Fibroblast of lung (primary cell): ENCODE data around the gene ERF. TPM values are rescaled to one million over a fixed set of nuclear protein-coding genes. Genes with fewer than 3 reads are reported as not detected.
"Not testable (repeated sequence)": the region's sequence is repeated elsewhere in the genome, so short reads cannot be mapped to it uniquely, and the experiment has no call there.

ENCODE experiments used
- DNase-seq, 2 donors: peaks; one replicate each; pipeline versions ENCODE4 v3.0.0 to v3.0.0-alpha.2; 2010; ENCODE audit warnings: low read depth in 2 of 2
- H2AFZ ChIP-seq: 2 replicates; pipeline ENCODE4 v1.5.1; 2012; ENCODE audit warnings: low read length, control low read depth, inconsistent platforms
- H3K27ac ChIP-seq: 2 replicates; pipeline ENCODE4 v1.5.1; 2011; ENCODE audit warnings: low read length, control low read depth; ENCODE audit not compliant: insufficient read depth
- H3K27me3 ChIP-seq: 2 replicates; pipeline ENCODE4 v1.5.1; 2011; ENCODE audit warnings: mild to moderate bottlenecking, low read length; ENCODE audit not compliant: control insufficient read depth, insufficient read depth
- H3K36me3 ChIP-seq: 2 replicates; pipeline ENCODE4 v1.5.1; 2011; ENCODE audit warnings: low read length; ENCODE audit not compliant: control insufficient read depth, insufficient read depth
- H3K4me1 ChIP-seq: 2 replicates; pipeline ENCODE4 v1.5.1; 2011; ENCODE audit warnings: low read length; ENCODE audit not compliant: control insufficient read depth, insufficient read depth; ENCODE audit errors: extremely low read depth
- H3K4me2 ChIP-seq: 2 replicates; pipeline ENCODE4 v1.5.1; 2011; ENCODE audit warnings: low read length, control low read depth; ENCODE audit not compliant: insufficient read depth; ENCODE audit errors: extremely low read depth
- H3K4me3 ChIP-seq, 4 experiments: fragments of 200-600 bp in 1 of 4; sonication (generic) in 1 of 4; replicated peaks in 1 of 4; 2 replicates each; pipeline ENCODE4 v1.5.1; 2011 to 2016; ENCODE audit warnings: low read length in 4 of 4, low read depth in 3 of 4, mild to moderate bottlenecking in 3 of 4, control low read depth in 2 of 4, inconsistent platforms in 1 of 4, mixed read lengths in 1 of 4; ENCODE audit not compliant: insufficient read depth in 1 of 4; ENCODE audit errors: control extremely low read depth in 1 of 4
- H3K79me2 ChIP-seq: 2 replicates; pipeline ENCODE4 v1.5.1; 2012; ENCODE audit warnings: mild to moderate bottlenecking, low read length, inconsistent platforms; ENCODE audit not compliant: control insufficient read depth, insufficient read depth
- H3K9ac ChIP-seq: 2 replicates; pipeline ENCODE4 v1.5.1; 2011; ENCODE audit warnings: mild to moderate bottlenecking, low read length, control low read depth; ENCODE audit not compliant: insufficient read depth
- H3K9me3 ChIP-seq: 2 replicates; pipeline ENCODE4 v1.5.1; 2012; ENCODE audit warnings: low read depth, low read length; ENCODE audit not compliant: control insufficient read depth, insufficient read depth
- H4K20me1 ChIP-seq: 2 replicates; pipeline ENCODE4 v1.5.1; 2011; ENCODE audit warnings: low read length; ENCODE audit not compliant: control insufficient read depth, insufficient read depth; ENCODE audit errors: extremely low read depth
- CTCF ChIP-seq, 2 donors: IDR thresholded peaks in 1 of 2; conservative IDR thresholded peaks in 1 of 2; 1 replicate in 1 of 2; 2 replicates in 1 of 2; pipeline ENCODE4 v1.5.1; 2011 to 2012; ENCODE audit warnings: low read length in 2 of 2, control low read depth in 1 of 2, inconsistent platforms in 1 of 2, low read depth in 1 of 2, mild to moderate bottlenecking in 1 of 2
- EZH2 ChIP-seq: IDR thresholded peaks from 2 replicates; pipeline ENCODE4 v1.5.1; 2012; ENCODE audit warnings: low read length, control low read depth, mild to moderate bottlenecking; ENCODE audit errors: missing control alignments
- polyA plus RNA-seq, 2 donors: library from polyadenylated mRNA; depleted of rRNA in 1 of 2; stranded (reverse) in 1 of 2; unstranded in 1 of 2; fragments of >200 nt; gene quantifications; 2 replicates each; pipeline ENCODE4 v1.2.1, GENCODE V29; 2011 to 2012; ENCODE audit warnings: missing spikeins in 1 of 2
- total RNA-seq: library from RNA; depleted of rRNA; stranded (reverse); fragments of >200 nt; gene quantifications from 2 replicates; pipeline ENCODE4 v1.2.1, GENCODE V29; 2014

Gene ERF
- total and polyA plus RNA-seq, 2 donors (not counting 1 experiment from before 2014, with no cell fraction given) = 13.2 to 36.3 TPM

GRCh38 chr19:42266105-42266504 is 11.2 kb upstream of the ERF start:
- H2AFZ ChIP-seq, H3K4me3 ChIP-seq, DNase-seq, H3K27ac ChIP-seq, H4K20me1 ChIP-seq, H3K36me3 ChIP-seq, H3K4me2 ChIP-seq, H3K9me3 ChIP-seq, H3K9ac ChIP-seq, H3K27me3 ChIP-seq: not testable (repeated sequence)
- Histone ChIP-seq H3K79me2 (peaks cover 16% of the 10 kb centered on the region), H3K4me1 (peaks cover 11% of the 10 kb centered on the region)

GRCh38 chr19:42261763-42262162 is 6.8 kb upstream of the ERF start:
- Histone ChIP-seq H3K9me3 (no peaks in the 10 kb centered on the region), H3K4me2 (no peak overlapping the region), H2AFZ (no peak overlapping the region), H3K4me3 (no peak overlapping the region), H3K9ac (no peak overlapping the region), H4K20me1 (no peaks in the 10 kb centered on the region), H3K79me2 (no peaks in the 10 kb centered on the region), H3K27me3 (no peaks in the 10 kb centered on the region), H3K27ac (no peak overlapping the region), H3K36me3 (no peaks in the 10 kb centered on the region), H3K4me1 (no peaks in the 10 kb centered on the region)
- TF ChIP-seq EZH2 = no peak
- no peak for TF ChIP-seq CTCF (conservative IDR thresholded peaks at IDR 0.05 in 1 of 2, IDR thresholded peaks at IDR 0.05 in 1 of 2; ENCODE audit: low read depth in 1 of 2, low read length in 2 of 2)
- no peak for DNase-seq

- H3K9me3 ChIP-seq, H3K4me1 ChIP-seq, H4K20me1 ChIP-seq, H3K9ac ChIP-seq, H3K4me3 ChIP-seq, H3K4me2 ChIP-seq, H3K36me3 ChIP-seq, H2AFZ ChIP-seq, H3K27me3 ChIP-seq, H3K27ac ChIP-seq, DNase-seq: not testable (repeated sequence)
- H3K79me2 ChIP-seq = peaks cover 17% of the 10 kb centered on the region
Measured at GRCh38 chr19:42257842-42258241, 2.9 kb upstream of the ERF start.

GRCh38 chr19:42255766-42256745 is 1.1 kb upstream of the ERF start:
- DNase-seq = peak; percentile 39 to 45
- H3K79me2 ChIP-seq = peaks cover 34% of the 10 kb centered on the region
- H3K9ac ChIP-seq = peak overlapping the region; percentile 74
- H3K4me2 ChIP-seq = peak overlapping the region; percentile 89
- no peaks in the 10 kb centered on the region for H3K36me3 ChIP-seq
- H4K20me1 ChIP-seq = no peaks in the 10 kb centered on the region
- peak overlapping the region; percentile 84 for H3K27ac ChIP-seq
- peaks cover 13% of the 10 kb centered on the region for H3K4me1 ChIP-seq
- TF ChIP-seq CTCF (conservative IDR thresholded peaks at IDR 0.05 in 1 of 2, IDR thresholded peaks at IDR 0.05 in 1 of 2; ENCODE audit: low read depth in 1 of 2, low read length in 2 of 2) (no peak), EZH2 (no peak)
- H2AFZ ChIP-seq = peak overlapping the region; percentile 65
- H3K9me3 ChIP-seq = no peaks in the 10 kb centered on the region
- H3K27me3 ChIP-seq = no peaks in the 10 kb centered on the region
- peak overlapping the region; percentile 52 to 79 (median 70) for H3K4me3 ChIP-seq
